Transverse colon (tissue), 3 donors: ENCODE data around the gene MOB1A.

ENCODE experiments used
- CTCF ChIP-seq, 5 experiments: fragments of 200-600 bp in 3 of 5; fragments of 450-650 bp in 2 of 5; sonication (generic) in 3 of 5; IDR thresholded peaks; 1 replicate in 2 of 5; 2 replicates in 3 of 5; pipeline ENCODE4 v1.5.1; 2016 to 2017; ENCODE audit warnings: antibody characterized with exemption in 5 of 5, inconsistent platforms in 3 of 5, mild to moderate bottlenecking in 2 of 5, moderate library complexity in 1 of 5
- EP300 ChIP-seq: sonication (generic); formaldehyde crosslinking; IDR thresholded peaks from one replicate; pipeline ENCODE4 v1.6.1; 2017; ENCODE audit warnings: antibody characterized with exemption, low read depth
- POLR2A ChIP-seq: fragments of 450-650 bp; IDR thresholded peaks from one replicate; pipeline ENCODE4 v1.6.1; 2016; ENCODE audit warnings: antibody characterized with exemption, mild to moderate bottlenecking, moderate library complexity

GRCh38 chr2:74205113-74205512, 26.4 kb upstream of the MOB1A start:
- TF ChIP-seq CTCF (IDR thresholded peaks at IDR 0.05) (no peak), POLR2A (no peak), EP300 (no peak)
